AG09309 (cell line): ENCODE results near the gene LARP1B.
A peak's percentile ranks its signal among the peaks of the same experiment; 100 is the strongest.
"Not testable (repeated sequence)": the region's sequence is repeated elsewhere in the genome, so short reads cannot be mapped to it uniquely, and the experiment has no call there.

ENCODE experiments used
- DNase-seq: peaks from one replicate; pipeline ENCODE4 v3.0.0-alpha.2; 2010; ENCODE audit warnings: low read depth
- H3K4me3 ChIP-seq: 2 replicates; pipeline ENCODE4 v1.5.1; 2011; ENCODE audit warnings: mild to moderate bottlenecking, low read depth, low read length, moderate library complexity; ENCODE audit not compliant: control insufficient read depth
- TF ChIP-seq, protein P1 (sequence below): IDR thresholded peaks from 2 replicates; pipeline ENCODE4 v1.5.1; 2011; ENCODE audit warnings: mild to moderate bottlenecking, low read depth, low read length, inconsistent platforms; ENCODE audit not compliant: insufficient read depth, control insufficient read depth; ENCODE audit errors: missing control alignments

Gene LARP1B

DNA sequence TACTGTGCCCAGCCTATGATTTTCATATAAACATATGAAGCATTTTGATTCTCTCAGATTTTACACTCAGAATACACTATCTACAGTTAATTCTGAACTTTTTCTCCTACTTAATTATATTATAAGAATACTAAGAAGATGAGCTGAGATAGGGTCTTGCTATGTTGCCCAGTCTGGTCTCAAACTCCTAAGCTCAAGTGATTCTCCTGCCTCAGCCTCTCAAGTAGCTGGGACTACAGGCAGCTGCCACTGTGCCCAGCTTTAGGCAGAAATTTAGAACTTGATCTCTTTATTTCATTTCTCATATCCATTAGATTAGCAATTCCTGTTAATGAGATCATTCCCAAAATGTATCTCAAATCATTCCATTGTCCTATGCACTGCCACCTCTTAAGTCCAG, 4.7 kb upstream of the LARP1B start:
- TF ChIP-seq, protein P1, sequence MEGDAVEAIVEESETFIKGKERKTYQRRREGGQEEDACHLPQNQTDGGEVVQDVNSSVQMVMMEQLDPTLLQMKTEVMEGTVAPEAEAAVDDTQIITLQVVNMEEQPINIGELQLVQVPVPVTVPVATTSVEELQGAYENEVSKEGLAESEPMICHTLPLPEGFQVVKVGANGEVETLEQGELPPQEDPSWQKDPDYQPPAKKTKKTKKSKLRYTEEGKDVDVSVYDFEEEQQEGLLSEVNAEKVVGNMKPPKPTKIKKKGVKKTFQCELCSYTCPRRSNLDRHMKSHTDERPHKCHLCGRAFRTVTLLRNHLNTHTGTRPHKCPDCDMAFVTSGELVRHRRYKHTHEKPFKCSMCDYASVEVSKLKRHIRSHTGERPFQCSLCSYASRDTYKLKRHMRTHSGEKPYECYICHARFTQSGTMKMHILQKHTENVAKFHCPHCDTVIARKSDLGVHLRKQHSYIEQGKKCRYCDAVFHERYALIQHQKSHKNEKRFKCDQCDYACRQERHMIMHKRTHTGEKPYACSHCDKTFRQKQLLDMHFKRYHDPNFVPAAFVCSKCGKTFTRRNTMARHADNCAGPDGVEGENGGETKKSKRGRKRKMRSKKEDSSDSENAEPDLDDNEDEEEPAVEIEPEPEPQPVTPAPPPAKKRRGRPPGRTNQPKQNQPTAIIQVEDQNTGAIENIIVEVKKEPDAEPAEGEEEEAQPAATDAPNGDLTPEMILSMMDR: no peak
- no peak for DNase-seq
- no peak overlapping the region for H3K4me3 ChIP-seq

DNA sequence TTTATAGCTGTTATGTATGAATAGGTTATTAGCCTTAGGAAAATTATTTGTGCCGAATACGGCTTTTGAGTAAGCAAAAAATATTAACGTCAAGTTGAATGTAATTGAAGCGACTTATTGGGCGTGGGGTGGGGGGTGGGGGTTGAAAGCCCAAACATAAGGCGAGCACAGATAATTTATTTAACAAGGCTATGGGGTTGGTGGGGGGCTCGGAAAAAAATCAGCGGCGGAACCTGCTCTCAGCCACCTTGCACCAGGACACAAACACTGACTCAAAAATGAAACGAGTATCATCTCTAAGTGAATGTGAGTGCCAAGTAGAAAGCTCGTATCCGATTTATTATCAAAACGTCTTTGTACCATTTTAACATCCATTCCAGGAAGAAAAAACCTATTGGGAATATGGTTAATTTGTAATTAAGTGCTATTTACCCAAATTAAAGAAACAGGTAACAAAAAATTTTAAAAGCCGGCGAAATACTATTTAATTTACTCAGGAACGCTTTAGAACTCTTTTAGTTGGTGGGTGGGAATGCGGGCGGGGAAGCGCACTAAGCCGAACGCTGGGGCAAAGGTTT, 902 bp upstream of the LARP1B start:
- TF ChIP-seq, protein P1: no peak
- no peak for DNase-seq
- H3K4me3 ChIP-seq: peak overlapping the region; percentile 53

DNA sequence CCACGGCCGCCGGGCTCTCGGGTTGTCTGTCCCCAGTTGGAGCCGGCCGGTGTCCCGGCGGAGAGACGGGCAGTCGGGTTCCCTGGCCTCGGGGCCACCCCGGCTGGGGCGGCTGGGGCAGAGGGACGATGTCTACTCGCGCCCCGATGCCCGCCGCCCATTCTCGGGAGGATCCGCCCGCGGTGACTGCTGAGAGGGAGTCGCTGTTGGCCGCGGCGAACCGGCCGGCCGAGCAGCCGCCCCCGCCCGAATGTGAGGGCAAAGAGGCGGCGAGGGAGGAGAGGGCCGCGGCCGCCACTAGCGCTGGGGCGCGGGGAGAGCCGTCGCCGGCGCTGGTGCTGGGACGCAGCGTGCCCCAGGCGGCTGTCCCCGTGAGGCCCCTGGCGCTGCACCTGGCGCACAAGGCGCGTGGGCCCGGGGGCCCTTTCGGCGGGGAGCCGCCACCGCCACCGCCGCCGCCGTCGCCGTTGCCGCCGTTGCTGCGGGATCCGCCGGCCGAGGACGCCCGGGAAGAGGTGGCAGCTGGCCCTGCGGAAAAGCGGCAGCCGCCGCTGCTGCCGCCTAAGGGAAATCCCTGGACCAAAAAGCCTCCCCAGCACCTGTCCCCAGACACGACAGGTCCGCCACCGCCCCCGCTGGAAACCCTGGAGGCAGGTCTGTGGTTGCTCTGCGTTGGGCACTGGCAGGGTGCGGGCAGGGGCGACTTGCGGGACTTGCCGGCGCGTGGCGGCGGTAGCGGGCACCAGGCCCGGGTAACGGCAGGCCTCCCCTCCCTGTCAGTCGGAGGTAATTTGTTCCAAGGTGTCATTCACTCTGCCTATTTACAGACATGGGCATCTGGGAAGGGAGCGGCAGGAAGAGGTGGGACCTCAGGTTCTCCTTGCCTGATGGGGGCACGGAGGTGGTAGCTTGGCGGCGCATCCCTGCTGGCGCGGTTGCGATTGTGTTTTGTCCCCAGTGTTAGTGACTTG, 739 bp downstream of the LARP1B start:
- DNase-seq: no peak
- H3K4me3 ChIP-seq: peak overlapping the region; percentile 77
- TF ChIP-seq, protein P1: peak; percentile 1

DNA sequence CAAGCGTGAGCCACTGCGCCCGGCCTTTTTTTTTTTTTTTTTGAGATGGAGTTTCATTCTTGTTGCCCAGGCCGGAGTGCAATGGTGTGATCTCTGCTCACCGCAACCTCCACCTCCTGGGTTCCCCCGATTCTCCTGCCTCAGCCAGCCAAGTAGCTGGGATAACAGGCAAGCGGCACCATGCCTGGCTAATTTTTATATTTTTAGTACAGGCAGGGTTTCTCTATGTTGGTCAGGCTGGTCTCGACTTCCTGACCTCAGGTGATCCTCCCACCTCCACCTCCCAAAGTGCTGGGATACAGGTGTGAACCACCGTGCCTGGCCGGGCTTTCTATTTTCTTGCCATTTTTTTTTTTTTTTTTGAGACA, 5.3 kb downstream of the LARP1B start:
- not testable (repeated sequence) for DNase-seq, H3K4me3 ChIP-seq

DNA sequence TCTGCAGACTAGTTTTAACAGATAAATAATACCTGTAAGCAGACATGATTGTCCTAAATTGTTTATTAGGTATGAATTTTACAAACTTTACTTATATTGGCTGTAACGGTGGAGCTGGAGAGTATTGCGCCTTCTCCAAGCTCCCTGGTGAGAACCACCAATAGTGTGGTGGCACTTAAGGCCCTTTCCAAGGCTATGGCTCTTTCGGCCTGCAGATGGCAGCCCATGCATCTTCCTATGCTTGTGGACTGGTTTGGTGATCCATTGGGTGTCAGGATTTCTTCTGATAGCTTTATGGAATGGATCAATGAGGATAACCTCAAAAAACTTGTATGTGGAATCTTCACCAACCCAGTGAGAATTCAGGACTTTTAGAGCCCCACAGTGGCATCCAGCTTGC, 7.8 kb downstream of the LARP1B start:
- DNase-seq: no peak
- H3K4me3 ChIP-seq: no peak overlapping the region
- TF ChIP-seq, protein P1: peak; percentile 36

DNA sequence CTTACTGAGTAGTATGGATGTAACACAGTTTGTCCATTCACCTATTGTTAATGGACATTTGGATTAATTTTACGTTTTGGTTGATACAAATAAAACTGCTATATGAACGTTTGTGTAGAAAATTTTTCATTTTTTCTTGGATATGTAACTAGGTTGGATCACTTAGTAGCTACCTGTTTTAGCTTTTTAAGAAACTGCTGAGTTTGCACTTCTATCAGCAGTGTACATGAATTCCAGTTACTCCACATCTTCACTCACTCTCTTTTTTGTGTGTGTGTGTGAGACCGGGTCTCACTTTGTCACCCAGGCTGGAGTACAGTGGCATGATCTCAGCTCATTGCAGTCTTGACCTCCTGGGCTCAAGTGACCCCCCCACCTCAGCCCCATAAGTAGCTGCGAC, 15.4 kb downstream of the LARP1B start:
- no peak overlapping the region for H3K4me3 ChIP-seq
- DNase-seq: no peak

DNA sequence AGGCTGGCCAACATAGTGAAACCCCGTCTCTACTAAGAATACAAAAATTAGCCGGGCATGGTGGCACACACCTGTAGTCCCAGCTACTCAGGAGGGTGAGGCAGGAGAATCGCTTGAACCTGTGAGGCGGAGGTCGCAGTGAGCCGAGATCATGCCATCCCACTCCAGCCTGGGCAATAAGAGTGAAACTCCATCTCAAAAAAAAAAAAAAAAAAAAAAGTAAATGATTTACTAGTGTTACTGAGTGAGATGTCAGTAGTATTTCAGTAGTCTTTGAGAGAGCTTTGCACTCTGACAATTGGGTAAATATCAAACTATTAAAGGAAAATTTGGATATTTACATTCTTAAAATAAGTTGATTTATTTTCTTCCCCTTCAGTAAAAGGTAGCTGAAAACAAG, 34.2 kb downstream of the LARP1B start:
- not testable (repeated sequence) for H3K4me3 ChIP-seq, DNase-seq

More for the DNA sequence above, 15.4 kb downstream of the LARP1B start:
- TF ChIP-seq, protein P1: no peak
